Endodermal cell (in vitro differentiated cells): ENCODE data around the gene METAP2. TPM values are rescaled to one million over a fixed set of nuclear protein-coding genes. Genes with fewer than 3 reads are reported as not detected.
A peak's percentile ranks its signal among the peaks of the same experiment; 100 is the strongest.

Experiments
- DNase-seq: peaks from one replicate; pipeline ENCODE4 v3.0.0-alpha.2; 2017
- H3K27ac ChIP-seq: 2 replicates; pipeline ENCODE4 v1.5.1; 2013; ENCODE audit warnings: mild to moderate bottlenecking, low read depth, low read length, moderate library complexity
- H3K27me3 ChIP-seq: 2 replicates; pipeline ENCODE4 v1.6.1; 2013; ENCODE audit warnings: mild to moderate bottlenecking, low read length, moderate library complexity; ENCODE audit not compliant: insufficient read depth, control insufficient read depth, poor library complexity, severe bottlenecking
- H3K36me3 ChIP-seq: 2 replicates; pipeline ENCODE4 v1.7.0; 2013; ENCODE audit warnings: mild to moderate bottlenecking, low read length, moderate library complexity; ENCODE audit not compliant: control insufficient read depth, insufficient read depth
- H3K4me1 ChIP-seq: one replicate; pipeline ENCODE4 v1.7.0; 2013; ENCODE audit warnings: low read length; ENCODE audit not compliant: control insufficient read depth, insufficient read depth
- H3K4me3 ChIP-seq: 2 replicates; pipeline ENCODE4 v1.5.1; 2013; ENCODE audit warnings: mild to moderate bottlenecking, low read length, moderate library complexity
- H3K9ac ChIP-seq: 2 replicates; pipeline ENCODE4 v1.6.1; 2013; ENCODE audit warnings: mild to moderate bottlenecking, low read length, moderate library complexity; ENCODE audit not compliant: poor library complexity, severe bottlenecking; ENCODE audit errors: extremely low read depth
- H3K9me3 ChIP-seq: 2 replicates; pipeline ENCODE4 v1.6.1; 2013; ENCODE audit warnings: mild to moderate bottlenecking, low read length, moderate library complexity; ENCODE audit not compliant: control insufficient read depth
- H3K27ac Mint-ChIP-seq: 2 replicates; pipeline ENCODE4 v1.8.0; 2020; ENCODE audit warnings: mixed read lengths
- H3K27me3 Mint-ChIP-seq: 2 replicates; pipeline ENCODE4 v1.8.0; 2021; ENCODE audit warnings: mild to moderate bottlenecking, mixed read lengths; ENCODE audit not compliant: insufficient read depth
- H3K36me3 Mint-ChIP-seq: 2 replicates; pipeline ENCODE4 v1.8.0; 2020; ENCODE audit warnings: low read depth, mixed read lengths
- H3K4me1 Mint-ChIP-seq: 2 replicates; pipeline ENCODE4 v1.8.0; 2020; ENCODE audit warnings: mixed read lengths
- H3K4me3 Mint-ChIP-seq: 2 replicates; pipeline ENCODE4 v1.8.0; 2020; ENCODE audit warnings: mild to moderate bottlenecking, moderate library complexity, mixed read lengths
- H3K9me3 Mint-ChIP-seq: 2 replicates; pipeline ENCODE4 v1.8.0; 2020; ENCODE audit warnings: mild to moderate bottlenecking, mixed read lengths
- CTCF ChIP-seq: fragments of 200-600 bp; sonication (generic); conservative IDR thresholded peaks from 2 replicates; pipeline ENCODE4 v1.5.0; 2021; ENCODE audit warnings: antibody characterized with exemption, mild to moderate bottlenecking
- WGBS, 2 experiments: methylation state at CpG; one replicate each; pipeline versions ENCODE4 v1.1.5 to v1.1.7; 2013; ENCODE audit warnings: missing lambda C conversion rate in 2 of 2, mixed read lengths in 1 of 2; ENCODE audit not compliant: insufficient coverage in 1 of 2, insufficient read length in 1 of 2; 5-methylcytosine and 5-hydroxymethylcytosine counted together
- total RNA-seq, 2 donors: library from RNA; stranded (reverse); fragmentation: NEBNext Ultra II Directional in 1 of 2; extraction: Animal tissue kit (Norgen Biotek cat#: 25700) in 1 of 2; gene quantifications; 2 replicates in 1 of 2; 3 replicates in 1 of 2; pipeline ENCODE4 v1.2.1, GENCODE V29; 2021

METAP2 gene
- total RNA-seq, 2 donors from 2014 or later: 137 to 152 TPM

DNA sequence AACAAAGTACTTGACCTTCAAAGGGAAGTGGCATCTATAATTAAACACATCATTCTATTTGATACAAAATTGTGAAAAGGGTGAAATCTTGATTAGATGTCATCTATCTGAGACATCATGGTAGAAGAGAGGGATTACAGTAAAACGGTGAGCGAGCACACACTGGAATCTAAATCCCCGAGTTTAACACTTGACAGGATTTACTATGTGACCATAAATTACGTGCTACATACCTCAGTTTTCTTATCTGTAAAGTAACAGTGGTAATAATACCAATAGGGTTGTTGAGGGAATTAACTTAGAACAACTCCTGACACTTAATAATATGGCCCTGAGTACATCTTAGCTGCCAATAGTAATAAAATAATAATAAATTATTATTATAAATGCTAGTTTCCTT is 64.1 kb downstream of the METAP2 start:
- Histone ChIP-seq H3K4me3 (no peak overlapping the region), H3K36me3 (no peaks in the 10 kb centered on the region), H3K27ac (no peak overlapping the region), H3K4me1 (no peaks in the 10 kb centered on the region), H3K27me3 (peaks cover 8% of the 10 kb centered on the region), H3K9me3 (no peaks in the 10 kb centered on the region), H3K9ac (no peak overlapping the region)
- H3K4me3 Mint-ChIP-seq: no peak overlapping the region
- H3K27me3 Mint-ChIP-seq: peaks cover 9% of the 10 kb centered on the region
- DNase-seq: no peak
- H3K27ac Mint-ChIP-seq: no peak overlapping the region
- 32 to 92% methylated on average over 3 to 4 of the region's 4 CpGs for WGBS, 2 experiments
- H3K4me1 Mint-ChIP-seq: peaks cover 26% of the 10 kb centered on the region
- peaks cover 4% of the 10 kb centered on the region for H3K36me3 Mint-ChIP-seq
- no peak for TF ChIP-seq CTCF
- H3K9me3 Mint-ChIP-seq: no peaks in the 10 kb centered on the region

DNA sequence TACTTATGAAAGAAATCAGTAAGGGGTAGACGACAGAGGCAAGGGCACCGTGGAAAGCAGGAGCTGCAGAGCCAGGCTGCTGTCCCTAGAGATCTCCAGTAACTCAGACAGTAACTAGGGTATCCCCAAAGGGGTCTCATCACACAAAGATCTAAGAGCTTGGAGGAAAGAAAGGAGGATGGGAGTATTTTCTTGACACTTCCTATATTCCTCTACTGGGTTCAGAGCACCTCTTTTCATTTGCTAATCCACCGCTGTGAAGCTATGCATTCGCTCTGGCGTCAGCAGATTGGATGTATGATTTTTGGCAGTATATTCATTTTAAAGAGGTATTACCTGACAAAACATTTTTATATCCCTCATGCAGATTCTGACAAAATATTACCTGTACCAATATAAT is 64.7 kb downstream of the METAP2 start:
- H3K4me3 Mint-ChIP-seq: peak overlapping the region; percentile 15

GRCh38 chr12:95541436-95541835 is 67.5 kb downstream of the METAP2 start:
- TF ChIP-seq CTCF: no peak
- Mint-ChIP-seq H3K27ac (no peak overlapping the region), H3K27me3 (peaks cover 15% of the 10 kb centered on the region), H3K9me3 (no peaks in the 10 kb centered on the region), H3K36me3 (peaks cover 2% of the 10 kb centered on the region), H3K4me1 (peaks cover 31% of the 10 kb centered on the region), H3K4me3 (no peak overlapping the region)
- 91 to 92% methylated on average over 4 to 7 of the region's 7 CpGs for WGBS, 2 experiments
- H3K36me3 ChIP-seq: no peaks in the 10 kb centered on the region
- peaks cover 20% of the 10 kb centered on the region for H3K27me3 ChIP-seq
- DNase-seq: no peak
- H3K4me3 ChIP-seq: no peak overlapping the region
- no peak overlapping the region for H3K27ac ChIP-seq
- H3K9ac ChIP-seq: no peak overlapping the region
- no peaks in the 10 kb centered on the region for H3K9me3 ChIP-seq
- no peaks in the 10 kb centered on the region for H3K4me1 ChIP-seq

More for the DNA sequence above, 64.7 kb downstream of the METAP2 start:
- TF ChIP-seq CTCF: no peak
- Histone ChIP-seq H3K9me3 (no peaks in the 10 kb centered on the region), H3K27ac (no peak overlapping the region), H3K36me3 (no peaks in the 10 kb centered on the region), H3K9ac (no peak overlapping the region), H3K27me3 (peaks cover 8% of the 10 kb centered on the region), H3K4me1 (no peaks in the 10 kb centered on the region), H3K4me3 (no peak overlapping the region)
- DNase-seq: peak; percentile 63
- Mint-ChIP-seq H3K27ac (peak overlapping the region; percentile 18), H3K4me1 (peaks cover 26% of the 10 kb centered on the region), H3K9me3 (no peaks in the 10 kb centered on the region), H3K36me3 (peaks cover 2% of the 10 kb centered on the region), H3K27me3 (peaks cover 9% of the 10 kb centered on the region)
- WGBS, 2 experiments: 31% methylated on average over 5 of the region's 5 CpGs; no CpG with 5 or more reads in 1 of the 2 experiments
